ENCODE results near the gene SOCS4.
A peak's percentile ranks its signal among the peaks of the same experiment; 100 is the strongest.
"Not testable (repeated sequence)": the region's sequence is repeated elsewhere in the genome, so short reads cannot be mapped to it uniquely, and the experiment has no call there.

Gene SOCS4

GRCh38 chr14:55031190-55031589, 4.2 kb downstream of the SOCS4 start:
- TF ChIP-seq CTCF (IDR thresholded peaks at IDR 0.05; ENCODE audit: low read depth, low read length), result no peak
- no peak overlapping the region for H3K4me3 ChIP-seq (replicated peaks in 1 of 2; ENCODE audit: low read depth in 2 of 2, low read length in 2 of 2)
- DNase-seq (ENCODE audit: low read depth in 2 of 2), result peak in 1 of 2 donors; percentile 23

- not testable (repeated sequence) for DNase-seq (ENCODE audit: low read depth in 2 of 2); H3K4me3 ChIP-seq (replicated peaks in 1 of 2; ENCODE audit: low read depth in 2 of 2, low read length in 2 of 2)
These were observed 11.0 kb downstream of the SOCS4 start for GRCh38 chr14:55037995-55038394.

GRCh38 chr14:55038708-55039107, 11.7 kb downstream of the SOCS4 start:
- peak in 1 of 2 donors; percentile 32 for DNase-seq (ENCODE audit: low read depth in 2 of 2)
- no peak for TF ChIP-seq CTCF (IDR thresholded peaks at IDR 0.05; ENCODE audit: low read depth, low read length)
- no peak overlapping the region for H3K4me3 ChIP-seq (replicated peaks in 1 of 2; ENCODE audit: low read depth in 2 of 2, low read length in 2 of 2)

- H3K4me3 ChIP-seq (replicated peaks in 1 of 2; ENCODE audit: low read depth in 2 of 2, low read length in 2 of 2), result no peak overlapping the region
- peak in 1 of 2 donors; percentile 26 for DNase-seq (ENCODE audit: low read depth in 2 of 2)
- TF ChIP-seq CTCF (IDR thresholded peaks at IDR 0.05; ENCODE audit: low read depth, low read length), result no peak
These were observed 16.5 kb downstream of the SOCS4 start for GRCh38 chr14:55043528-55043927.

GRCh38 chr14:55045087-55045486, 18.1 kb downstream of the SOCS4 start:
- no peak for DNase-seq (ENCODE audit: low read depth in 2 of 2)
- TF ChIP-seq CTCF (IDR thresholded peaks at IDR 0.05; ENCODE audit: low read depth, low read length), result no peak
- no peak overlapping the region for H3K4me3 ChIP-seq (replicated peaks in 1 of 2; ENCODE audit: low read depth in 2 of 2, low read length in 2 of 2)

GRCh38 chr14:55047301-55048053, 20.4 kb downstream of the SOCS4 start:
- H3K4me3 ChIP-seq (replicated peaks in 1 of 2; ENCODE audit: low read depth in 2 of 2, low read length in 2 of 2), result no peak overlapping the region
- no peak for TF ChIP-seq CTCF (IDR thresholded peaks at IDR 0.05; ENCODE audit: low read depth, low read length)
- no peak for DNase-seq (ENCODE audit: low read depth in 2 of 2)

- no peak for TF ChIP-seq CTCF (IDR thresholded peaks at IDR 0.05; ENCODE audit: low read depth, low read length)
- no peak for DNase-seq (ENCODE audit: low read depth in 2 of 2)
- no peak overlapping the region for H3K4me3 ChIP-seq (replicated peaks in 1 of 2; ENCODE audit: low read depth in 2 of 2, low read length in 2 of 2)
These were observed 21.9 kb downstream of the SOCS4 start for GRCh38 chr14:55048900-55049436.

All from cardiac fibroblast (primary cell).